HCT116 (cell line): ENCODE results near the gene GNA12. TPM values are rescaled to one million over a fixed set of nuclear protein-coding genes. Genes with fewer than 3 reads are reported as not detected.

Experiments
- ATAC-seq: fragments of 200-7000 bp; cut with Tn5 transposase; 2 replicates; pipeline ENCODE4 v1.9.1; 2020; ENCODE audit warnings: mild to moderate bottlenecking, moderate library complexity
- BruUV-seq: library from RNA; stranded (reverse); fragments of 400-500 nt; replicated peaks from 2 replicates; lab custom pipeline; 2021; lab: Mats Ljungman, UMichigan
- CTCF ChIA-PET: fragments of 300-600 bp; sonication (Branson Sonifier 250); formaldehyde crosslinking; loops from one replicate; lab custom pipeline; 2021; ENCODE audit warnings: antibody characterized with exemption; lab: Charles Lee
- POLR2A ChIA-PET: fragments of 300-600, 350-600 bp; sonication (Branson Sonifier 250); formaldehyde crosslinking; loops from one replicate; lab custom pipeline; 2021; ENCODE audit warnings: antibody characterized with exemption; lab: Charles Lee
- RAD21 ChIA-PET, 2 experiments: fragments of 300-600 bp; sonication (Branson Sonifier 250); formaldehyde crosslinking; loops; one replicate each; lab custom pipeline; 2023; ENCODE audit warnings: low total read pairs in 2 of 2; ENCODE audit not compliant: uncharacterized antibody in 2 of 2, unreplicated experiment in 2 of 2, low non-redundant PET in 1 of 2; lab: Charles Lee
- DNase-seq: peaks from one replicate; pipeline ENCODE4 v3.0.0-alpha.2; 2010; ENCODE audit warnings: low read depth, low spot score
- H2AFZ ChIP-seq: fragments of 200-600 bp; shearing (Covaris generic), sonication (generic); 2 replicates; pipeline ENCODE4 v1.6.1; 2017; ENCODE audit warnings: low read depth, mixed run types, mixed read lengths, antibody characterized with exemption, low read length; ENCODE audit not compliant: poor library complexity, severe bottlenecking
- H3K27ac ChIP-seq: 2 replicates; pipeline ENCODE4 v1.5.1; 2012; ENCODE audit warnings: low read depth, low read length
- H3K27me3 ChIP-seq: fragments of 200-600 bp; sonication (generic); 2 replicates; pipeline ENCODE4 v1.6.1; 2016; ENCODE audit warnings: mixed run types, low read length, mixed read lengths; ENCODE audit not compliant: insufficient read depth
- H3K36me3 ChIP-seq, 2 experiments: fragments of 200-500 bp in 1 of 2; fragments of 200-600 bp in 1 of 2; sonication (Bioruptor generic) in 1 of 2; sonication (generic) in 1 of 2; 2 replicates each; pipeline versions ENCODE4 v1.5.1 to v1.6.1; 2014 to 2016; ENCODE audit warnings: low read length in 2 of 2, inconsistent platforms in 1 of 2, mixed read lengths in 1 of 2, mixed run types in 1 of 2; ENCODE audit not compliant: insufficient read depth in 2 of 2, control insufficient read depth in 1 of 2
- H3K4me1 ChIP-seq, 2 experiments: fragments of 200-600 bp in 1 of 2; sonication (generic) in 1 of 2; 2 replicates each; pipeline versions ENCODE4 v1.5.1 to v1.6.1; 2012 to 2017; ENCODE audit warnings: low read length in 2 of 2, inconsistent platforms in 1 of 2, mild to moderate bottlenecking in 1 of 2, mixed read lengths in 1 of 2, mixed run types in 1 of 2, moderate library complexity in 1 of 2; ENCODE audit not compliant: insufficient read depth in 2 of 2, control insufficient read depth in 1 of 2
- H3K4me2 ChIP-seq: fragments of 200-600 bp; sonication (generic); 2 replicates; pipeline ENCODE4 v1.6.1; 2017; ENCODE audit warnings: mixed run types, low read length, mixed read lengths
- H3K4me3 ChIP-seq, 2 experiments: fragments of 200-600 bp in 1 of 2; sonication (generic) in 1 of 2; replicated peaks in 1 of 2; 2 replicates each; pipeline ENCODE4 v1.5.1; 2011 to 2016; ENCODE audit warnings: low read length in 2 of 2, control low read depth in 1 of 2, low read depth in 1 of 2, mild to moderate bottlenecking in 1 of 2, mixed read lengths in 1 of 2, mixed run types in 1 of 2
- H3K79me2 ChIP-seq: fragments of 200-600 bp; sonication (generic); 2 replicates; pipeline ENCODE4 v1.6.1; 2017; ENCODE audit warnings: mild to moderate bottlenecking, mixed run types, low read length, moderate library complexity, mixed read lengths; ENCODE audit not compliant: insufficient read depth
- H3K9ac ChIP-seq: fragments of 200-600 bp; sonication (generic); 2 replicates; pipeline ENCODE4 v1.6.1; 2016; ENCODE audit warnings: low read length, mixed read lengths
- H3K9me2 ChIP-seq: fragments of 200-600 bp; sonication (generic), shearing (Covaris generic); 2 replicates; pipeline ENCODE4 v1.6.1; 2017; ENCODE audit warnings: mixed run types, mild to moderate bottlenecking, moderate library complexity; ENCODE audit not compliant: insufficient read depth
- H3K9me3 ChIP-seq, 2 experiments: fragments of 200-500 bp in 1 of 2; fragments of 200-600 bp in 1 of 2; sonication (Bioruptor generic) in 1 of 2; sonication (generic) in 1 of 2; 2 replicates each; pipeline ENCODE4 v1.6.1; 2014 to 2017; ENCODE audit warnings: low read length in 2 of 2, mixed read lengths in 2 of 2, inconsistent platforms in 1 of 2, low read depth in 1 of 2, mild to moderate bottlenecking in 1 of 2, mixed run types in 1 of 2, moderate library complexity in 1 of 2; ENCODE audit not compliant: control insufficient read depth in 1 of 2, insufficient read depth in 1 of 2
- H4K20me1 ChIP-seq: fragments of 200-600 bp; sonication (generic), shearing (Covaris generic); 2 replicates; pipeline ENCODE4 v1.6.1; 2017; ENCODE audit warnings: mixed run types, mild to moderate bottlenecking, moderate library complexity; ENCODE audit not compliant: insufficient read depth
- CBX3 ChIP-seq: IDR thresholded peaks from 2 replicates; pipeline ENCODE4 v1.6.1; 2012; ENCODE audit warnings: low read depth
- ELF1 ChIP-seq: IDR thresholded peaks from 2 replicates; pipeline ENCODE4 v1.6.1; 2012; ENCODE audit warnings: low read depth, borderline replicate concordance
- EZH2 ChIP-seq: fragments of 200-600 bp; sonication (generic); IDR thresholded peaks from 2 replicates; pipeline ENCODE4 v1.6.1; 2017; ENCODE audit warnings: antibody characterized with exemption, mixed run types
- FOSL1 ChIP-seq: IDR thresholded peaks from 2 replicates; pipeline ENCODE4 v1.6.1; 2012; ENCODE audit warnings: low read depth
- POLR2AphosphoS5 ChIP-seq: IDR thresholded peaks from 2 replicates; pipeline ENCODE4 v1.6.1; 2011; ENCODE audit warnings: mild to moderate bottlenecking, low read depth, low read length, moderate library complexity
- SIN3A ChIP-seq: IDR thresholded peaks from 2 replicates; pipeline ENCODE4 v1.6.1; 2012; ENCODE audit warnings: low read depth
- SRF ChIP-seq: IDR thresholded peaks from 2 replicates; pipeline ENCODE4 v1.6.1; 2012; ENCODE audit warnings: low read depth
- ZFX ChIP-seq: fragments of 450-650 bp; IDR thresholded peaks from 2 replicates; pipeline ENCODE4 v1.6.1; 2017
- intact Hi-C: fragments of 100-400 bp; cut with micrococcal nuclease; formaldehyde crosslinking; loops from 2 replicates; pipeline ENCODE4 v1.10.0; 2022
- total RNA-seq: library from RNA; stranded (reverse); gene quantifications from one replicate; pipeline ENCODE4 v1.2.1, GENCODE V29; 2021; ENCODE audit not compliant: unreplicated experiment
- TF ChIP-seq, protein P1 (sequence below): IDR thresholded peaks from 2 replicates; pipeline ENCODE4 v1.6.1; 2011; ENCODE audit warnings: mild to moderate bottlenecking, low read length, moderate library complexity; ENCODE audit not compliant: insufficient replicate concordance; ENCODE audit errors: extremely low read depth
- TF ChIP-seq, protein P2 (sequence below), 3 experiments: fragments of 200-600 bp in 1 of 3; sonication (generic) in 1 of 3; IDR thresholded peaks in 2 of 3; conservative IDR thresholded peaks in 1 of 3; 2 replicates each; pipeline ENCODE4 v1.5.1; 2012 to 2017; ENCODE audit warnings: low read depth in 2 of 3, low read length in 2 of 3, antibody characterized with exemption in 1 of 3, borderline replicate concordance in 1 of 3, control low read depth in 1 of 3, mild to moderate bottlenecking in 1 of 3, mixed read lengths in 1 of 3, mixed run types in 1 of 3, moderate library complexity in 1 of 3; ENCODE audit not compliant: insufficient read depth in 1 of 3

The GNA12 gene
- total RNA-seq, 1 experiment from 2014 or later: 32.6 TPM

DNA sequence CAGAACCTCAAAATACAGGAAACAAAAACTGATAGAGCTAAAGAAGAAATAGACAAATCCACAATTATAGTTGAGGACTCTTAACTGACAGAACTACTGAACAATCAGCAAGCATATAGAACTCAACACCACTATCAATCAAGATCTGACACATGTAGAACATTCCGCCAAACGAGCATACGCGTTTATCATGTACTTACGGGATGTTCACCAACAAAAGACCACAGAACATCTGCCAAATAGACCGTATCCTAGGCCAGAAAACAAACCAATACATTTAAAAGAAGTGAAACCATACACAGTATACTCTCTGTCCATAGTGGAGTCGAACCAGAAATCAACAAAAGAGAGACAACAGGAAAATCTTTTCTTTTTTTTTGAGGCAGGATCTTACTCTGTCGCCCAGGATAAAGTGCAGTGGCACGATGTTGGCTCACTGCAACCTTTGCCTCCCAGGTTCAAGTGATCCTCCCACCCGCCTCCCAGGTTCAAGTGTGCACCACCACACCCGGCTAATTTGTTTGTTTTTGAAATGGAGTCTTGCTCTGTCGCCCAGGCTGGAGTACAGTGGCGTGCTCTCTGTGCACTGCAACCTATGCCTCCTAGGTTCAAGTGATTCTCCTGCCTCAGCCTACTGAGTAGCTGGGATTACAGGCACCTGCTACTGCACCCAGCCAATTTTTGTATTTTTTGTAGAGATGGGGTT lies 5.1 kb downstream of the GNA12 start:
- H3K4me3 ChIP-seq: no peak overlapping the region
- H3K27me3 ChIP-seq: no peaks in the 10 kb centered on the region
- DNase-seq (no peak), ATAC-seq (no peak)
- peaks cover 82% of the 10 kb centered on the region for H3K79me2 ChIP-seq
- no peaks in the 10 kb centered on the region for H4K20me1 ChIP-seq
- ChIA-PET CTCF (no interaction called here), POLR2A (no interaction called here), RAD21 (no interaction called here)
- H2AFZ ChIP-seq: no peak overlapping the region
- H3K4me1 ChIP-seq: peaks cover 0 to 10% of the 10 kb centered on the region in 2 experiments; a peak in 2 of 4 replicates
- no peaks in the 10 kb centered on the region for H3K9me3 ChIP-seq
- no peak overlapping the region for H3K9ac ChIP-seq
- no TSS peak for BruUV-seq
- H3K4me2 ChIP-seq: no peak overlapping the region
- intact Hi-C loops: no loop called here
- H3K36me3 ChIP-seq: peaks cover 0 to 5% of the 10 kb centered on the region in 2 experiments; a peak in 1 of 4 replicates
- TF ChIP-seq ELF1: no peak
- TF ChIP-seq POLR2AphosphoS5: no peak
- no peak for TF ChIP-seq ZFX
- TF ChIP-seq, protein P1, sequence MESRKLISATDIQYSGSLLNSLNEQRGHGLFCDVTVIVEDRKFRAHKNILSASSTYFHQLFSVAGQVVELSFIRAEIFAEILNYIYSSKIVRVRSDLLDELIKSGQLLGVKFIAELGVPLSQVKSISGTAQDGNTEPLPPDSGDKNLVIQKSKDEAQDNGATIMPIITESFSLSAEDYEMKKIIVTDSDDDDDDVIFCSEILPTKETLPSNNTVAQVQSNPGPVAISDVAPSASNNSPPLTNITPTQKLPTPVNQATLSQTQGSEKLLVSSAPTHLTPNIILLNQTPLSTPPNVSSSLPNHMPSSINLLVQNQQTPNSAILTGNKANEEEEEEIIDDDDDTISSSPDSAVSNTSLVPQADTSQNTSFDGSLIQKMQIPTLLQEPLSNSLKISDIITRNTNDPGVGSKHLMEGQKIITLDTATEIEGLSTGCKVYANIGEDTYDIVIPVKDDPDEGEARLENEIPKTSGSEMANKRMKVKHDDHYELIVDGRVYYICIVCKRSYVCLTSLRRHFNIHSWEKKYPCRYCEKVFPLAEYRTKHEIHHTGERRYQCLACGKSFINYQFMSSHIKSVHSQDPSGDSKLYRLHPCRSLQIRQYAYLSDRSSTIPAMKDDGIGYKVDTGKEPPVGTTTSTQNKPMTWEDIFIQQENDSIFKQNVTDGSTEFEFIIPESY: no peak
- no peak for TF ChIP-seq EZH2
- no peak for TF ChIP-seq CBX3
- TF ChIP-seq, protein P2, sequence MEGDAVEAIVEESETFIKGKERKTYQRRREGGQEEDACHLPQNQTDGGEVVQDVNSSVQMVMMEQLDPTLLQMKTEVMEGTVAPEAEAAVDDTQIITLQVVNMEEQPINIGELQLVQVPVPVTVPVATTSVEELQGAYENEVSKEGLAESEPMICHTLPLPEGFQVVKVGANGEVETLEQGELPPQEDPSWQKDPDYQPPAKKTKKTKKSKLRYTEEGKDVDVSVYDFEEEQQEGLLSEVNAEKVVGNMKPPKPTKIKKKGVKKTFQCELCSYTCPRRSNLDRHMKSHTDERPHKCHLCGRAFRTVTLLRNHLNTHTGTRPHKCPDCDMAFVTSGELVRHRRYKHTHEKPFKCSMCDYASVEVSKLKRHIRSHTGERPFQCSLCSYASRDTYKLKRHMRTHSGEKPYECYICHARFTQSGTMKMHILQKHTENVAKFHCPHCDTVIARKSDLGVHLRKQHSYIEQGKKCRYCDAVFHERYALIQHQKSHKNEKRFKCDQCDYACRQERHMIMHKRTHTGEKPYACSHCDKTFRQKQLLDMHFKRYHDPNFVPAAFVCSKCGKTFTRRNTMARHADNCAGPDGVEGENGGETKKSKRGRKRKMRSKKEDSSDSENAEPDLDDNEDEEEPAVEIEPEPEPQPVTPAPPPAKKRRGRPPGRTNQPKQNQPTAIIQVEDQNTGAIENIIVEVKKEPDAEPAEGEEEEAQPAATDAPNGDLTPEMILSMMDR (IDR thresholded peaks at IDR 0.05 in 2 of 3, conservative IDR thresholded peaks at IDR 0.05 in 1 of 3; ENCODE audit: borderline replicate concordance in 1 of 3, insufficient read depth in 1 of 3, low read depth in 2 of 3, low read length in 2 of 3): no peak
- no peak for TF ChIP-seq SIN3A
- no peak for TF ChIP-seq FOSL1
- TF ChIP-seq SRF: no peak
- no peaks in the 10 kb centered on the region for H3K9me2 ChIP-seq
- no peak overlapping the region for H3K27ac ChIP-seq
